UCSD-AML1 (cell line): ENCODE data around the gene RIMS1.

Experiments
- DNase-seq: peaks from one replicate; lab custom pipeline; 2025; ENCODE audit not compliant: unreplicated experiment; lab: John Stamatoyannopoulos, UW

The RIMS1 gene

DNA sequence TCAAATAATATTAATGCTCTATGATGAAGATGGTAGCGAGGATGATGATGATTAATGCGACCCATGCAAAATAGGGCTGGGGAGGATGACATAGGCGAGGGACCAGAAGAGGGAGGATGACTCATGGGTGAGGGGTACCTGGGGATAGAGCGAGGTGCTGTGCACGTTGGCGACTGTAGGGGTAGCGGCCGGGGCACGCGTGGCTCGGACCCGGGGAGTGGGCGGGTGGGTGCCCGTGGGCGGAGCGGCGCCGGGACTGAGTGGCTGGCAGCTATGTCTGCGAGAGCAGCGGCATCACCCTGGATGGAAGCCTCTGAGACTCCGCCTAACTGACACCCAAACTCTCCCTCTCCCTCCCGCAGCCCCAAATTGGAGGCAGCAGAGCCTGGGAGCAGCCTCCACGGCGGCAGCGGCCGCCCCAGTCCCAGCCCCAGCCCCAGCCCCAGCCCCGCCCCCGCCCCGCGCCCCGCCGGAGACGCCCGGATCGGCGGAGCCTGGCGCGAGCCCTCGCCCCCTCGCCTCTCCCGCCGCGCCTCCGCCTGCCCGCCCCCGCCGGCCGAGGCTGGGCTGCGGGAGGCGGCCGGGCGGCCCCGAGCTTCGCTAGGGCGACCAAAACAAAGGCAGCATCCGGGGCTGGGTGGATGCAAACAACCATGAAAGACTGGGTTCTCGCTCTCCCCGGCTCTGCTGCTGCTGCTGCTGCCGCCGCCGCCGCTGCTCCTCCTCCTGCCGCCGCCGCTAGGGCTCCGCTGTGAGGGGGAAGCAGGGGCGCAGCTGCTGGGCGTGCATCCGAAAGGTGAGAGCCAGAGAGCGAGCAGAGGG lies at the start of gene RIMS1:
Gene RIMS1 (plus strand): TSS at position 367 of the 822 bp plus-strand sequence. CDS start 474 bp downstream, outside the sequence.
- no peak for DNase-seq

DNA sequence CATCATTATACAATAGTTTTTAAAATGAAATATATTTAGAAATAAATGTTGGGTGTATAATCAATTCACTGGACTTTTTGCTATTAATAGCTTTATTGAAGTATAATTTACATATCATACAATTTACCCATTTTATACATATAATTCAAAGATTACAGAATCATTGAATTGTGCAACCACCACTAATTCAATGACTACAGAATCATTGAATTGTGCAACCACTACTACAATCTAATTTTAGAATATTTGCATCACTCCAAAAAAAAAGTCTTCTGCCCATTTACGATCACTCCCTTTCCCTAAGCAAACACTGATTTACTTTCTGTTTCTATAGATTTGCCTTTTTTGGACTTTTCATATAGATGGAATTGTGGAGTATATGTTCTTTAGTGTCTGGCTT lies 35.1 kb upstream of the RIMS1 start:
- no peak for DNase-seq

- no peak for DNase-seq
Measured at GRCh38 chr6:71852948-71853347, 33.4 kb upstream of the RIMS1 start.

DNA sequence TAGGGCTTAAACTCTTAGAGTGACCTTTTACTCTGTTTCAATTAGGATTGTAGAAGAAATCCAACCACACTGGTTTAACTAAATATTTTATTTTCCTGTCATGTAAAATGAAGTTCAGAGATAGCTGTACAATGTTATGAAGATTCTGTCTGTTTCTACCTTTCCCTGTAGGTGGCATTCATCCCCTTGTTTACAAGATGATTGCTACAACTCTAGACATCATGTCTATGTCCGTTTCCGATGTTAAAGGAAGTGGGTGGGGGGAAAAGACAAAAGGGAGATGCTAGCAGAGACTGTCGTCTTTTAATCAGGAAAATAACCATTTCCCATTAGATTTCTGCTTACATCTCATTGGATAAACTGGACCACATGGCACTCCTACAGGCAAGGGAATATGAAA lies 30.9 kb upstream of the RIMS1 start:
- DNase-seq, result no peak

- no peak for DNase-seq
Measured at GRCh38 chr6:71879016-71879415, 7.3 kb upstream of the RIMS1 start.

GRCh38 chr6:71887006-71887743 lies 825 bp downstream of the RIMS1 start:
- no peak for DNase-seq

DNA sequence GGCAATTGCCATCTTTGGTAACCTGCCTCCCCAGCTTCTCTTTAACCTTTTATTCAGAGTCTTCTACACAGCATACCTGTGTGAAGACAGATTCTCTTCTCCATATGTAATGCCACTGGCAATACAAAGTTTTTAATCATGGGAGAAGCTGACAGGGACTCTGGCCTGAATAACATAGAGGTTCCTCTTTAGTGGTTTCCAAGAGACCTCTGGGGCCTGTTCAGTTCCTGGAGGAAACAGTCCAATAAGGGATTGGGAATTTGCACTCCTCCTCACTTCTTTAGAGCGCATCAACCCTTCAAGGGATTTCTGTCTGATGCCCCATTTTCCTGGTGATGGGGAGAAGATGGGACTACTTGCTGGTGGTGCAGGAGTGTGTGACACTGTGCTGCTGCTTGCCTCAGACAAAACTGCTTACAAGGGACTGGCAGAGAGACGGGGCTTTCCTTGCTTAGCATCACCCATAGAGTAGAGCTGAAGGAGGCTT lies 1.4 kb downstream of the RIMS1 start:
- DNase-seq, result no peak

- DNase-seq, result no peak
Measured at GRCh38 chr6:71888756-71889340, 2.5 kb downstream of the RIMS1 start.

DNA sequence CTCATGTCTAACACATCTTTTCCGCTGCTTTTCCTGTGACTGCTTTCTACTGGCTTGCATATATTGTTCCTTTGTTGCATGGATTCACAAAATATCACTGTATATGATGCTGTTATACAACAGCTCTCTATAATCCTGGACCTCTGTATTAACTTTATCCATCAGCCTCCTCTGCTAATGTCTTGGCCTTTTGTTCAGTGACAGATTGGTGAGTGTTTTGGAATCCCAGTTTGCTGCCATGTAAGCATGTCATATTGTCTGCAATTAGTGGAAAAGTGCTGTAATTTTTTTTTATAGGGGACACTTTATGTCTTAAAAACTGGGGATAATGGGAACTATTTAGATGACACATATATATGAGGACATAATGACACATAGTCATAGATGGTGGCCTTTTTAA lies 3.0 kb downstream of the RIMS1 start:
- no peak for DNase-seq

DNA sequence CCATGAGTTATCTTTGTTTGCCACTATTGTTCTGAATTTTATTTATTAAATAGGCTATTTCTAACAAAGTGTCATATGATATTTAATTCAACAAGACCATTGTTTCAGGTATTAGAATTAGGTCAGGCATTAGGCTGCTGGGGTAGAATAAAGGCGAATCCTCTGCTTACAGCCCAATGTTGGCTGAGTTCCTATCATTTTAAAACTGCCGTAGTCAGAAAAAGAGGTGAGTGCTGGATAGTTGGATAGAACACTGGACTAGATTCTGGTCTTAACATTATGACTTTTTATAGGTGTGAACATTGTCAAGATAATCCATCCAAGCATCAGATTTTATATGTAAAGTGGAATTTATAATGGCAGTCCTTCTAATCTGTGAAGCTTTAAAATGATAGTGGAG lies 6.3 kb downstream of the RIMS1 start:
- DNase-seq, result no peak

DNA sequence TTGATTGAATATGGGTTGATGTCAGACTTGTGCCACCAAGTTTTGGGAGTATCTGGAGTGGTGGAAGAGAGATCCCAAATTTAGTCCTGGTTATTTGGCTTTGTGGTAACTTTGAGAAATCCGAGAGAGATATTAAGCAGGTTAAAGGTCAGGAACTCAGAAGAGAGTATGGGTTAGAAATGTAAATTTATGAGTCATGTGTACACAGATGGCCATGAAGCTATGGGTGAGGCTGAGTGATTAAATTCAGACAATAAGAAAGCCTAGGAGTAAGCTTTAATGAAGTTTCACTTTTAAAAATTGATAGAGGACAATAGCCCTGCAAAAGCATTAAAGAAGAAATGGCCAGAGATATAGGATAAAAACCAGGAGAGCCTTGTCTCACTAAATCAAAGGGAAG lies 14.3 kb downstream of the RIMS1 start:
- no peak for DNase-seq

DNA sequence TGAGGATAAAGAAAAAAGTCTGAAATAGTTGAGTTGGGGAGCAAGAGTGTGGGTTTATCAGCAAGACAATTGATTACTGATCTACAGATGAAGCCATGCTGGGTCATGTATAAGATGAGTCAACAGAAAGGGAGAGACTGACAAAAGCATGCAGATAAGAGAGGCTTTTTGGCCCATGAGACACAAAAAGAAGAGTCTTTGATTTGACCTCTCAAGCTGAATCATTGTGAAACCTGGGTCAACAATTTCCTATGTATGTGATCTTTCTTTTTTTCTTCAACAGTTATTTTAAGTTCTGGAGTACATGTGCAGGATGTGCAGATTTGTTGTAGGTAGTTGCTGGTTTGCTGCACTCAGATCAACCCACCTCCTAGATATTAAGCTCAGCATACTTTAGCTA lies 15.9 kb downstream of the RIMS1 start:
- no peak for DNase-seq

DNA sequence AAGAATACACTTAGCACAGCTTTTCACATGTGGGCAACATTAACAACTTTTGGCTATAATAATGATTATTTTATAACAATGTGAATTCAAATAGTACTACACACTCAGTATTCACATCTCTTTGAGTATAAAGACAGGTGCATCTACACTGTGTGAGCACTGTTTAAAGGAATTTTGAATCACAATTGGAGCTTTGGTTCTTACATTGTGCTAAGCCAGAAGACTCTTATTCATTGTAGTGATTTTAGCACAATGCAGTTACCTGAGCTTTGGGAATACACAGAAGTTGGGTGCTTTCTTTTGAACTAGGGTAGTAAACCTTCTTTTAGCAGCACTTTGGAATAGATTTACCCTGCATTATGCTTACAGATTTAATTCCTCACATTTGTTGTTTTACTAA lies 20.5 kb downstream of the RIMS1 start:
- no peak for DNase-seq

DNA sequence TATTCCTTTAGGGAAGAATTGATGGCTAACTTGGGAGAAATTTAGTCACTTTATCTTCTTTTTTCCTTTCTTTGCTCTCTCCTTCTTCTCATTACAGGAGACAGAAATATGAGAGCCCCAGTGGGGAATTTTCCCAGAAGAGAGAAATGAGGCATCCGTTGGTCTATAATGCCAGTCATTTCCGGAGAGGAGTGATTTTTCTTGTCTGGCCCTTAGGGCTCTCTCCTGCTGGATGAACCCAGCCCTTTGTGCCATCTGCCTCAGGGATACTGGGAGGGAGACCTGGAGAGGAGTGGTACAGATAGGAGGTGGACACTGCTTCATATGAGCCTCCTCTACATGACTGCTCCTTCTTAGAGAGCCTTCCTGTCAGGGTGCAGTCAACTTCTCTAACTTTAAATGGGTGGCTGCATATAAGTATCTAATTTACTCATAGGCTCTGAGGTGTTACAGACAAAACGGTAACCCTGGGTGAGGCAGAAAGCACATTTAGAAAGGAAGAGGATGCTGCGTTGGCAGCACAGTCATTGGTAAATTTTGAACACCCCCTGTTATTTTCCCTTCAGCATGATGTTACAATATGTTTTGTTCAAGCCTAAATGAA lies 21.9 kb downstream of the RIMS1 start:
- DNase-seq, result no peak

DNA sequence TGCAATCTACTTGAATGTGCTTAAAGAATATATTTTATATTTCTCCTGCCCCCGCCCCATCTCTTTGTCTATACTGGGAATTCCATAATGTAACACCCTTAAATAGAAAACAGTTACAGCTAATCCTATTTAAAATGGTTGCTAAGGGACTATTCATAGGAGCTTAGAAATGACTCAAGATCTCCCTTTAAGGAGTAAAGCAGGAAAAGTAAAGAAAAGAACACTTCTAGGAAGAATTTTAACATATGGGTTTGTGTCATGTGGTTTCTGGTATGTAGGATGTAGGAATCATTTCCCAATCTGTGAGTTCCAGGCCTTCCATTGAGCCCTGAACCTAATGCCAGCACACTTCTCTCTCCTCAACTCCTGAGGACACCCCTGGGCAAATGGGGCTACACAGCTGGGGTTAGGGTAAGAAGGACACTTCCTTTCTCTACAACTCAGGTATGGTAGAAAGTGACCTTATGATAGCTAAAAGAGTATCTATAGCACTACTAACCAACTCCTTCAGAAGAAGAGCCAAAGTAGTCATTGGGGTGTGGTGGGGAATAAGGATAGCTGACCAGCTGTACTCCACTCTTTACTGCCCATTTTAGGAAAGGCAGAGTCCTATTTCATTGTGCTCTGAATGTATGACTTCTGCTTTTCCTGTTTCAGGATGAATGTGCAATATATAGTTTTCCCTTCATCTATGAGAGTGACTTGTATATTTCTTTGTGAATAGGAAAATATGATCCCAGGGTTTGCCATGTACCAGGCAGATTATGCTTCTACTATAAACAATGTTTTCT lies 27.3 kb downstream of the RIMS1 start:
- no peak for DNase-seq

DNA sequence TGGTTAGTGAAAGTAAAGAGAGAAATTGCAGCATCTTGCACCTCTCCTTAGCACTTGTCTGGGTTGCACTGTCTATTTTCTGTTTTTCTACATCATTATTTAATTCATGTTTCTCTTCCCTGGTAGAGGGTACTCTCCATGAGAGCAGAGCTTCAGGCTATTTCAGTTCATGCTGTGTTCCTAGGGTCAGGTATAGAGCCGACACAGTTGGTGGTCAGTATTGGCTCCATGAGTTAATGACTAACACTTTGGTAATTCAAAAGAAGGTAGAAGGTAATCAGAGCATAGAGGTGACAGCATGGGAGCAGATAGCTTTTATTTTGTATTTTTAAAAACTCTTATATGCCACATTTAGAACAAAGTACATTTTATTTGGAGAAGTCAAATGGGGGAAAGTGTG lies 42.7 kb downstream of the RIMS1 start:
- no peak for DNase-seq

GRCh38 chr6:71933881-71934280 lies 47.5 kb downstream of the RIMS1 start:
- DNase-seq, result no peak

- DNase-seq, result peak; percentile 4
Measured at GRCh38 chr6:71965404-71965803, 79.1 kb downstream of the RIMS1 start.

- DNase-seq, result no peak
Measured at GRCh38 chr6:71967436-71967835, 81.1 kb downstream of the RIMS1 start.

- DNase-seq, result no peak
Measured at GRCh38 chr6:71977884-71978283, 91.5 kb downstream of the RIMS1 start.

- no peak for DNase-seq
Measured at GRCh38 chr6:71979911-71980310, 93.6 kb downstream of the RIMS1 start.
